ENCODE measurements around the gene SLC35A4. TPM values are rescaled to one million over a fixed set of nuclear protein-coding genes. Genes with fewer than 3 reads are reported as not detected.

SLC35A4 gene
- total and polyA plus RNA-seq, 2 of the 13 experiments (the other 11 are each of a cell fraction or from before 2014, with no cell fraction given): 0.71 to 4.0 TPM

GRCh38 chr5:140600096-140600495 lies 35.5 kb downstream of the SLC35A4 start:
- no peaks in the 10 kb centered on the region for H3K9me3 ChIP-seq (ENCODE audit: low read length)
- ATAC-seq: no peak
- BruUV-seq (replicated peaks): no TSS peak
- TF ChIP-seq ZMYM2 (CRISPR knock-in tag; IDR thresholded peaks at IDR 0.05): no peak
- no peak for TF ChIP-seq KDM2A (CRISPR knock-in tag; IDR thresholded peaks at IDR 0.05; ENCODE audit: borderline replicate concordance, low read depth)
- TF ChIP-seq ZNF451 (CRISPR knock-in tag; IDR thresholded peaks at IDR 0.05): no peak
- no peak for TF ChIP-seq NFKB2 (CRISPR knock-in tag; IDR thresholded peaks at IDR 0.05; ENCODE audit: borderline replicate concordance)
- ChIA-PET CTCF (ENCODE audit: low intra/inter-chr PET ratio, low total read pairs) (no interaction called here), POLR2A (no interaction called here)
- no peaks in the 10 kb centered on the region for H4K20me1 ChIP-seq (ENCODE audit: insufficient read depth, low read length)
- H3K9ac ChIP-seq (ENCODE audit: insufficient read depth, low read depth, low read length): no peak overlapping the region
- in situ Hi-C loops (cut with HindIII; ENCODE audit: extremely low pct_ligation_motif_present, low pct_unique_long_range_greater_than_20kb) (no loop called here), intact Hi-C loops (cut with micrococcal nuclease; ENCODE audit: unreplicated experiment) (no loop called here)
- H3K79me2 ChIP-seq (ENCODE audit: insufficient read depth, low read length): no peaks in the 10 kb centered on the region
- no peak for DNase-seq (ENCODE audit: low spot score)
- no peak for FAIRE-seq
- no peaks in the 10 kb centered on the region for H3K36me3 ChIP-seq (replicated peaks in 1 of 2; ENCODE audit: control insufficient read depth in 1 of 2, insufficient read depth in 2 of 2, low read length in 2 of 2)
- H2AFZ ChIP-seq (ENCODE audit: low read length): no peak overlapping the region
- no peaks in the 10 kb centered on the region; a peak in 2 of 5 replicates for H3K27me3 ChIP-seq (ENCODE audit: control insufficient read depth in 1 of 2, insufficient read depth in 2 of 2, low read length in 2 of 2)
- H3K4me1 ChIP-seq (ENCODE audit: insufficient read depth, low read length): peaks cover 21% of the 10 kb centered on the region
- no peak overlapping the region for H3K4me3 ChIP-seq (replicated peaks in 1 of 3; ENCODE audit: insufficient read depth in 1 of 3, low read depth in 2 of 3, low read length in 3 of 3)
- no peak overlapping the region for H3K27ac ChIP-seq (ENCODE audit: extremely low read length, insufficient read depth, low read length)
- H3K4me2 ChIP-seq (ENCODE audit: low read depth, low read length): no peak overlapping the region

- ATAC-seq: no peak
- Histone ChIP-seq H3K27me3 (ENCODE audit: control insufficient read depth in 1 of 2, insufficient read depth in 2 of 2, low read length in 2 of 2) (no peaks in the 10 kb centered on the region; a peak in 2 of 5 replicates), H3K79me2 (ENCODE audit: insufficient read depth, low read length) (no peaks in the 10 kb centered on the region), H3K4me2 (ENCODE audit: low read depth, low read length) (no peak overlapping the region), H3K9me3 (ENCODE audit: low read length) (no peaks in the 10 kb centered on the region), H3K4me1 (ENCODE audit: insufficient read depth, low read length) (peaks cover 32% of the 10 kb centered on the region), H3K9ac (ENCODE audit: insufficient read depth, low read depth, low read length) (no peak overlapping the region), H3K27ac (ENCODE audit: extremely low read length, insufficient read depth, low read length) (no peak overlapping the region), H4K20me1 (ENCODE audit: insufficient read depth, low read length) (no peaks in the 10 kb centered on the region), H2AFZ (ENCODE audit: low read length) (no peak overlapping the region), H3K4me3 (replicated peaks in 1 of 3; ENCODE audit: insufficient read depth in 1 of 3, low read depth in 2 of 3, low read length in 3 of 3) (no peak overlapping the region), H3K36me3 (replicated peaks in 1 of 2; ENCODE audit: control insufficient read depth in 1 of 2, insufficient read depth in 2 of 2, low read length in 2 of 2) (no peaks in the 10 kb centered on the region)
- DNase-seq (ENCODE audit: low spot score): no peak
- intact Hi-C loops (cut with micrococcal nuclease; ENCODE audit: unreplicated experiment) (no loop called here), in situ Hi-C loops (cut with HindIII; ENCODE audit: extremely low pct_ligation_motif_present, low pct_unique_long_range_greater_than_20kb) (no loop called here)
- no TSS peak for BruUV-seq (replicated peaks)
- no peak for FAIRE-seq
- ChIA-PET CTCF (ENCODE audit: low intra/inter-chr PET ratio, low total read pairs) (no interaction called here), POLR2A (no interaction called here)
- no peak for TF ChIP-seq ZNF543 (CRISPR knock-in tag; IDR thresholded peaks at IDR 0.05)
- TF ChIP-seq KDM4B (CRISPR knock-in tag; IDR thresholded peaks at IDR 0.05): no peak
- TF ChIP-seq KLF15 (CRISPR knock-in tag; IDR thresholded peaks at IDR 0.05; ENCODE audit: borderline replicate concordance): no peak
- no peak for TF ChIP-seq HINFP (CRISPR knock-in tag; IDR thresholded peaks at IDR 0.05; ENCODE audit: low read depth)
- no peak for TF ChIP-seq CREB1 (IDR thresholded peaks at IDR 0.05)
- TF ChIP-seq CREB1 (CRISPR knock-in tag; IDR thresholded peaks at IDR 0.05): no peak
- no peak for TF ChIP-seq NFRKB (IDR thresholded peaks at IDR 0.05)
- TF ChIP-seq ARID5B (CRISPR knock-in tag; IDR thresholded peaks at IDR 0.05): no peak
- no peak for TF ChIP-seq ZNF746 (CRISPR knock-in tag; IDR thresholded peaks at IDR 0.05)
- no peak for TF ChIP-seq IRF1 (CRISPR knock-in tag; IDR thresholded peaks at IDR 0.05; ENCODE audit: low read depth)
- 43% methylated on average over 4 of the region's 4 CpGs for WGBS (ENCODE audit: low lambda C conversion rate)
Measured at GRCh38 chr5:140602147-140602546, 37.5 kb downstream of the SLC35A4 start.

Data from HepG2 (cell line).